ENCODE results near the gene LSM10.

LSM10 gene

GRCh38 chr1:36386265-36387140 lies 11.2 kb downstream of the LSM10 start:
- TF ChIP-seq CTCF (IDR thresholded peaks at IDR 0.05; ENCODE audit: low read depth, low read length, poor library complexity, severe bottlenecking) (no peak), EZH2phosphoT487 (IDR thresholded peaks at IDR 0.05; ENCODE audit: borderline replicate concordance, low read length) (no peak)
- H3K9me2 ChIP-seq (replicated peaks; ENCODE audit: control insufficient read depth, low read length), result no peaks in the 10 kb centered on the region
- H3K36me3 ChIP-seq (ENCODE audit: control insufficient read depth, low read length), result peaks cover 81% of the 10 kb centered on the region
- peak overlapping the region; percentile 100 for H3K4me2 ChIP-seq (ENCODE audit: low read length)
- H3K27ac ChIP-seq (ENCODE audit: low read depth, low read length), result peak overlapping the region; percentile 97
- H3K4me1 ChIP-seq (ENCODE audit: control insufficient read depth, low read length), result peaks cover 88% of the 10 kb centered on the region
- H3K79me2 ChIP-seq (ENCODE audit: control insufficient read depth, low read length), result peaks cover 74% of the 10 kb centered on the region
- H3K4me3 ChIP-seq (ENCODE audit: low read length), result peak overlapping the region; percentile 89
- no peaks in the 10 kb centered on the region for H3K9me3 ChIP-seq (ENCODE audit: control insufficient read depth, insufficient read depth, low read length)
- H4K20me1 ChIP-seq (ENCODE audit: control insufficient read depth, insufficient read depth, low read depth, low read length), result 0 out of 2 replicates have a peak, but pooled peaks cover 12% of the 10 kb centered on the region
- peaks cover 41% of the 10 kb centered on the region for H3F3A ChIP-seq (ENCODE audit: control insufficient read depth, insufficient read depth)
- H3K27me3 ChIP-seq (ENCODE audit: control insufficient read depth, low read length), result no peaks in the 10 kb centered on the region

- Histone ChIP-seq H3K27me3 (ENCODE audit: control insufficient read depth, low read length) (no peaks in the 10 kb centered on the region), H4K20me1 (ENCODE audit: control insufficient read depth, insufficient read depth, low read depth, low read length) (peaks cover 19% of the 10 kb centered on the region; the same call in 1 of the 2 replicates), H3K4me2 (ENCODE audit: low read length) (peak within 1 kb of the TSS; percentile 100), H3F3A (ENCODE audit: control insufficient read depth, insufficient read depth) (peaks cover 32% of the 10 kb centered on the region), H3K36me3 (ENCODE audit: control insufficient read depth, low read length) (peaks cover 81% of the 10 kb centered on the region), H3K4me1 (ENCODE audit: control insufficient read depth, low read length) (peaks cover 88% of the 10 kb centered on the region), H3K4me3 (ENCODE audit: low read length) (peak within 1 kb of the TSS; percentile 89), H3K79me2 (ENCODE audit: control insufficient read depth, low read length) (peaks cover 83% of the 10 kb centered on the region), H3K27ac (ENCODE audit: low read depth, low read length) (peak within 1 kb of the TSS; percentile 97), H3K9me3 (ENCODE audit: control insufficient read depth, insufficient read depth, low read length) (no peaks in the 10 kb centered on the region), H3K9me2 (replicated peaks; ENCODE audit: control insufficient read depth, low read length) (no peaks in the 10 kb centered on the region)
- TF ChIP-seq EZH2phosphoT487 (IDR thresholded peaks at IDR 0.05; ENCODE audit: borderline replicate concordance, low read length), result no peak
- no peak for TF ChIP-seq CTCF (IDR thresholded peaks at IDR 0.05; ENCODE audit: low read depth, low read length, poor library complexity, severe bottlenecking)
Observed at GRCh38 chr1:36385410-36386264, 12.1 kb downstream of the LSM10 start, which contains the start of gene STK40. Gene STK40 (minus strand): TSS chr1:36385924. CDS start chr1:36361332, 24,592 bp downstream.

GRCh38 chr1:36384542-36385409 lies 12.9 kb downstream of the LSM10 start:
- H3K4me2 ChIP-seq (ENCODE audit: low read length), result peak overlapping the region; percentile 76
- H3K27ac ChIP-seq (ENCODE audit: low read depth, low read length), result peak overlapping the region; percentile 64
- H3K9me3 ChIP-seq (ENCODE audit: control insufficient read depth, insufficient read depth, low read length), result no peaks in the 10 kb centered on the region
- peaks cover 22% of the 10 kb centered on the region; the same call in 1 of the 2 replicates for H4K20me1 ChIP-seq (ENCODE audit: control insufficient read depth, insufficient read depth, low read depth, low read length)
- H3K9me2 ChIP-seq (replicated peaks; ENCODE audit: control insufficient read depth, low read length), result no peaks in the 10 kb centered on the region
- H3F3A ChIP-seq (ENCODE audit: control insufficient read depth, insufficient read depth), result peaks cover 25% of the 10 kb centered on the region
- peaks cover 88% of the 10 kb centered on the region for H3K4me1 ChIP-seq (ENCODE audit: control insufficient read depth, low read length)
- H3K27me3 ChIP-seq (ENCODE audit: control insufficient read depth, low read length), result no peaks in the 10 kb centered on the region
- H3K4me3 ChIP-seq (ENCODE audit: low read length), result peak overlapping the region; percentile 88
- H3K36me3 ChIP-seq (ENCODE audit: control insufficient read depth, low read length), result peaks cover 84% of the 10 kb centered on the region
- peaks cover 88% of the 10 kb centered on the region for H3K79me2 ChIP-seq (ENCODE audit: control insufficient read depth, low read length)
- TF ChIP-seq CTCF (IDR thresholded peaks at IDR 0.05; ENCODE audit: low read depth, low read length, poor library complexity, severe bottlenecking), result no peak
